ENCODE measurements around the gene RHBDL1.

Gene RHBDL1

GRCh38 chr16:638034-638543 lies 37.4 kb upstream of the RHBDL1 start:
- Histone ChIP-seq H3K4me3 (ENCODE audit: low read depth, low read length) (no peak overlapping the region), H3K4me1 (ENCODE audit: control insufficient read depth, insufficient read depth, low read length) (peaks cover 6% of the 10 kb centered on the region; the same call in 1 of the 2 replicates), H3K27ac (ENCODE audit: extremely low read depth, low read depth, low read length) (no peak overlapping the region), H3K36me3 (ENCODE audit: control insufficient read depth in 2 of 2, insufficient read depth in 1 of 2, low read length in 2 of 2) (peaks cover 0 to 18% of the 10 kb centered on the region in 2 experiments; a peak in 1 of 3 replicates), H3K9me3 (ENCODE audit: control insufficient read depth, insufficient read depth, low read depth, low read length) (no peaks in the 10 kb centered on the region)
- CTCF ChIA-PET, result interaction anchor here (0.7 kb wide), 1 partner anchor 10 kb away, joined by 5 read pairs; no protein-coding TSS in a partner anchor
- TF ChIP-seq ZFHX2 (tag by site-specific recombination; conservative IDR thresholded peaks at IDR 0.05) (peak; percentile 44; the same call in 1 of the 2 replicates), ZNF341 (tag by site-specific recombination; IDR thresholded peaks at IDR 0.05; ENCODE audit: low read depth) (peak; percentile 76), ZNF239 (tag by site-specific recombination; IDR thresholded peaks at IDR 0.05) (no peak), ZSCAN16 (tag by site-specific recombination; IDR thresholded peaks at IDR 0.05) (no peak), GLIS1 (tag by site-specific recombination; IDR thresholded peaks at IDR 0.05) (peak; percentile 34; the same call in 1 of the 2 replicates), EGR2 (tag by site-specific recombination; IDR thresholded peaks at IDR 0.05; ENCODE audit: low read depth) (0 out of 2 replicates have a peak, but pooled peaks have one; percentile 18), ZIC2 (tag by site-specific recombination; IDR thresholded peaks at IDR 0.05) (peak; percentile 31; the same call in 1 of the 2 replicates), ZNF169 (tag by site-specific recombination; IDR thresholded peaks at IDR 0.05) (no peak), ZNF16 (tag by site-specific recombination; IDR thresholded peaks at IDR 0.05; ENCODE audit: low read depth) (no peak), ZFP37 (tag by site-specific recombination; IDR thresholded peaks at IDR 0.05) (no peak)
- POLR2A ChIA-PET, result no interaction called here

- Histone ChIP-seq H3K9me3 (ENCODE audit: control insufficient read depth, insufficient read depth, low read depth, low read length) (no peaks in the 10 kb centered on the region), H3K27ac (ENCODE audit: extremely low read depth, low read depth, low read length) (no peak overlapping the region), H3K4me3 (ENCODE audit: low read depth, low read length) (no peak overlapping the region), H3K36me3 (ENCODE audit: control insufficient read depth in 2 of 2, insufficient read depth in 1 of 2, low read length in 2 of 2) (peaks cover 0 to 10% of the 10 kb centered on the region in 2 experiments; a peak in 1 of 3 replicates), H3K4me1 (ENCODE audit: control insufficient read depth, insufficient read depth, low read length) (peaks cover 6% of the 10 kb centered on the region; the same call in 1 of the 2 replicates)
- ChIA-PET POLR2A (no interaction called here), CTCF (interaction anchor here (0.7 kb wide), 1 partner anchor 10 kb away, joined by 5 read pairs; no protein-coding TSS in a partner anchor)
- TF ChIP-seq, protein P1, sequence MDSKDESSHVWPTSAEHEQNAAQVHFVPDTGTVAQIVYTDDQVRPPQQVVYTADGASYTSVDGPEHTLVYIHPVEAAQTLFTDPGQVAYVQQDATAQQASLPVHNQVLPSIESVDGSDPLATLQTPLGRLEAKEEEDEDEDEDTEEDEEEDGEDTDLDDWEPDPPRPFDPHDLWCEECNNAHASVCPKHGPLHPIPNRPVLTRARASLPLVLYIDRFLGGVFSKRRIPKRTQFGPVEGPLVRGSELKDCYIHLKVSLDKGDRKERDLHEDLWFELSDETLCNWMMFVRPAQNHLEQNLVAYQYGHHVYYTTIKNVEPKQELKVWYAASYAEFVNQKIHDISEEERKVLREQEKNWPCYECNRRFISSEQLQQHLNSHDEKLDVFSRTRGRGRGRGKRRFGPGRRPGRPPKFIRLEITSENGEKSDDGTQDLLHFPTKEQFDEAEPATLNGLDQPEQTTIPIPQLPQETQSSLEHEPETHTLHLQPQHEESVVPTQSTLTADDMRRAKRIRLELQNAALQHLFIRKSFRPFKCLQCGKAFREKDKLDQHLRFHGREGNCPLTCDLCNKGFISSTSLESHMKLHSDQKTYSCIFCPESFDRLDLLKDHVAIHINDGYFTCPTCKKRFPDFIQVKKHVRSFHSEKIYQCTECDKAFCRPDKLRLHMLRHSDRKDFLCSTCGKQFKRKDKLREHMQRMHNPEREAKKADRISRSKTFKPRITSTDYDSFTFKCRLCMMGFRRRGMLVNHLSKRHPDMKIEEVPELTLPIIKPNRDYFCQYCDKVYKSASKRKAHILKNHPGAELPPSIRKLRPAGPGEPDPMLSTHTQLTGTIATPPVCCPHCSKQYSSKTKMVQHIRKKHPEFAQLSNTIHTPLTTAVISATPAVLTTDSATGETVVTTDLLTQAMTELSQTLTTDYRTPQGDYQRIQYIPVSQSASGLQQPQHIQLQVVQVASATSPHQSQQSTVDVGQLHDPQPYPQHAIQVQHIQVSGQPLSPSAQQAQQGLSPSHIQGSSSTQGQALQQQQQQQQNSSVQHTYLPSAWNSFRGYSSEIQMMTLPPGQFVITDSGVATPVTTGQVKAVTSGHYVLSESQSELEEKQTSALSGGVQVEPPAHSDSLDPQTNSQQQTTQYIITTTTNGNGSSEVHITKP (tag by site-specific recombination; IDR thresholded peaks at IDR 0.05), result no peak
- TF ChIP-seq, protein P2, sequence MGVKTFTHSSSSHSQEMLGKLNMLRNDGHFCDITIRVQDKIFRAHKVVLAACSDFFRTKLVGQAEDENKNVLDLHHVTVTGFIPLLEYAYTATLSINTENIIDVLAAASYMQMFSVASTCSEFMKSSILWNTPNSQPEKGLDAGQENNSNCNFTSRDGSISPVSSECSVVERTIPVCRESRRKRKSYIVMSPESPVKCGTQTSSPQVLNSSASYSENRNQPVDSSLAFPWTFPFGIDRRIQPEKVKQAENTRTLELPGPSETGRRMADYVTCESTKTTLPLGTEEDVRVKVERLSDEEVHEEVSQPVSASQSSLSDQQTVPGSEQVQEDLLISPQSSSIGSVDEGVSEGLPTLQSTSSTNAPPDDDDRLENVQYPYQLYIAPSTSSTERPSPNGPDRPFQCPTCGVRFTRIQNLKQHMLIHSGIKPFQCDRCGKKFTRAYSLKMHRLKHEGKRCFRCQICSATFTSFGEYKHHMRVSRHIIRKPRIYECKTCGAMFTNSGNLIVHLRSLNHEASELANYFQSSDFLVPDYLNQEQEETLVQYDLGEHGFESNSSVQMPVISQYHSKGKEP (tag by site-specific recombination; IDR thresholded peaks at IDR 0.05), result no peak
- TF ChIP-seq, protein P3, sequence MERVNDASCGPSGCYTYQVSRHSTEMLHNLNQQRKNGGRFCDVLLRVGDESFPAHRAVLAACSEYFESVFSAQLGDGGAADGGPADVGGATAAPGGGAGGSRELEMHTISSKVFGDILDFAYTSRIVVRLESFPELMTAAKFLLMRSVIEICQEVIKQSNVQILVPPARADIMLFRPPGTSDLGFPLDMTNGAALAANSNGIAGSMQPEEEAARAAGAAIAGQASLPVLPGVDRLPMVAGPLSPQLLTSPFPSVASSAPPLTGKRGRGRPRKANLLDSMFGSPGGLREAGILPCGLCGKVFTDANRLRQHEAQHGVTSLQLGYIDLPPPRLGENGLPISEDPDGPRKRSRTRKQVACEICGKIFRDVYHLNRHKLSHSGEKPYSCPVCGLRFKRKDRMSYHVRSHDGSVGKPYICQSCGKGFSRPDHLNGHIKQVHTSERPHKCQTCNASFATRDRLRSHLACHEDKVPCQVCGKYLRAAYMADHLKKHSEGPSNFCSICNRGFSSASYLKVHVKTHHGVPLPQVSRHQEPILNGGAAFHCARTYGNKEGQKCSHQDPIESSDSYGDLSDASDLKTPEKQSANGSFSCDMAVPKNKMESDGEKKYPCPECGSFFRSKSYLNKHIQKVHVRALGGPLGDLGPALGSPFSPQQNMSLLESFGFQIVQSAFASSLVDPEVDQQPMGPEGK (tag by site-specific recombination; IDR thresholded peaks at IDR 0.05), result peak; percentile 28; the same call in 1 of the 2 replicates
Observed at GRCh38 chr16:638836-639235, 36.6 kb upstream of the RHBDL1 start.

- CTCF ChIA-PET, result no interaction called here
- no peaks in the 10 kb centered on the region for H3K9me3 ChIP-seq (ENCODE audit: control insufficient read depth, insufficient read depth, low read depth, low read length)
- TF ChIP-seq ZNF792 (tag by site-specific recombination; IDR thresholded peaks at IDR 0.05), result no peak
- peak; percentile 92 for TF ChIP-seq GLIS1 (tag by site-specific recombination; IDR thresholded peaks at IDR 0.05)
- no peak overlapping the region for H3K4me3 ChIP-seq (ENCODE audit: low read depth, low read length)
- no peaks in the 10 kb centered on the region; a peak in 1 of 3 replicates for H3K36me3 ChIP-seq (ENCODE audit: control insufficient read depth in 2 of 2, insufficient read depth in 1 of 2, low read length in 2 of 2)
- H3K4me1 ChIP-seq (ENCODE audit: control insufficient read depth, insufficient read depth, low read length), result peaks cover 6% of the 10 kb centered on the region; the same call in 1 of the 2 replicates
- 0 out of 2 replicates have a peak overlapping the region, but pooled peaks have one; percentile 5 for H3K27ac ChIP-seq (ENCODE audit: extremely low read depth, low read depth, low read length)
- POLR2A ChIA-PET, result interaction anchor here (0.7 kb wide), 1 partner anchor 1337 kb away, joined by 4 read pairs; no protein-coding TSS in a partner anchor
Observed at GRCh38 chr16:640614-641013, 34.9 kb upstream of the RHBDL1 start.
